OCI-LY1 (cell line): ENCODE data around the gene DNAAF5.
"Not testable (repeated sequence)": the region's sequence is repeated elsewhere in the genome, so short reads cannot be mapped to it uniquely, and the experiment has no call there.

Source experiments
- H2AFZ ChIP-seq: fragments of 200-600 bp; sonication (generic), shearing (Covaris generic); 2 replicates; pipeline ENCODE4 v1.6.0; 2014; ENCODE audit warnings: antibody characterized with exemption, mild to moderate bottlenecking, low read length
- H3F3A ChIP-seq: fragments of 200-600 bp; sonication (generic), shearing (Covaris generic); 2 replicates; pipeline ENCODE4 v1.6.0; 2014; ENCODE audit warnings: mild to moderate bottlenecking, antibody characterized with exemption, low read length, moderate library complexity; ENCODE audit not compliant: insufficient read depth
- H3K27ac ChIP-seq: fragments of 200-600 bp; sonication (generic); 2 replicates; pipeline ENCODE4 v1.5.1; 2014; ENCODE audit warnings: low read length, mixed run types, mild to moderate bottlenecking, low read depth; ENCODE audit not compliant: poor library complexity, severe bottlenecking
- H3K27me3 ChIP-seq: fragments of 200-600 bp; sonication (generic); 2 replicates; pipeline ENCODE4 v1.6.0; 2014; ENCODE audit warnings: antibody characterized with exemption, mild to moderate bottlenecking, low read length, moderate library complexity; ENCODE audit not compliant: insufficient read depth
- H3K36me3 ChIP-seq: fragments of 200-600 bp; sonication (generic); 2 replicates; pipeline ENCODE4 v1.6.1; 2014; ENCODE audit warnings: mild to moderate bottlenecking, antibody characterized with exemption, low read length, moderate library complexity, mixed read lengths; ENCODE audit not compliant: insufficient read depth
- H3K4me1 ChIP-seq: fragments of 200-600 bp; sonication (generic); 2 replicates; pipeline ENCODE4 v1.5.1; 2014; ENCODE audit warnings: mild to moderate bottlenecking, low read length, moderate library complexity; ENCODE audit not compliant: insufficient read depth, severe bottlenecking
- H3K4me2 ChIP-seq: fragments of 200-600 bp; sonication (generic), shearing (Covaris generic); 2 replicates; pipeline ENCODE4 v1.6.1; 2014; ENCODE audit warnings: low read length
- H3K4me3 ChIP-seq: fragments of 200-600 bp; sonication (generic); 2 replicates; pipeline ENCODE4 v1.5.1; 2014; ENCODE audit warnings: low read length, low read depth, mild to moderate bottlenecking, mixed read lengths; ENCODE audit not compliant: poor library complexity, severe bottlenecking
- H3K79me2 ChIP-seq: fragments of 200-600 bp; shearing (Covaris generic); 2 replicates; pipeline ENCODE4 v1.6.1; 2016; ENCODE audit warnings: mixed run types, low read length, mixed read lengths; ENCODE audit not compliant: insufficient read depth
- H3K9ac ChIP-seq: fragments of 200-600 bp; sonication (generic), shearing (Covaris generic); 2 replicates; pipeline ENCODE4 v1.6.1; 2014; ENCODE audit warnings: mild to moderate bottlenecking, low read length, mixed read lengths
- H3K9me2 ChIP-seq: fragments of 200-600 bp; sonication (generic), shearing (Covaris generic); 2 replicates; pipeline ENCODE4 v1.6.1; 2014; ENCODE audit warnings: low read depth, mild to moderate bottlenecking, low read length, mixed read lengths
- H3K9me3 ChIP-seq: fragments of 200-600 bp; shearing (Covaris generic); 2 replicates; pipeline ENCODE4 v1.6.1; 2014; ENCODE audit warnings: low read length, mixed read lengths
- H4K20me1 ChIP-seq: fragments of 200-600 bp; sonication (generic), shearing (Covaris generic); 2 replicates; pipeline ENCODE4 v1.6.0; 2016; ENCODE audit warnings: mild to moderate bottlenecking, low read length; ENCODE audit not compliant: insufficient read depth
- EZH2 ChIP-seq: fragments of 200-600 bp; sonication (generic), shearing (Covaris generic); IDR thresholded peaks from 2 replicates; pipeline ENCODE4 v1.8.0; 2017; ENCODE audit warnings: borderline replicate concordance, mixed run types, mild to moderate bottlenecking, antibody characterized with exemption, low read length, moderate library complexity, mixed read lengths
- TF ChIP-seq, protein P1 (sequence below): fragments of 200-600 bp; sonication (generic), shearing (Covaris generic); IDR thresholded peaks from 2 replicates; pipeline ENCODE4 v1.5.1; 2017; ENCODE audit warnings: mild to moderate bottlenecking, antibody characterized with exemption, low read length, moderate library complexity, mixed read lengths

The DNAAF5 gene

DNA sequence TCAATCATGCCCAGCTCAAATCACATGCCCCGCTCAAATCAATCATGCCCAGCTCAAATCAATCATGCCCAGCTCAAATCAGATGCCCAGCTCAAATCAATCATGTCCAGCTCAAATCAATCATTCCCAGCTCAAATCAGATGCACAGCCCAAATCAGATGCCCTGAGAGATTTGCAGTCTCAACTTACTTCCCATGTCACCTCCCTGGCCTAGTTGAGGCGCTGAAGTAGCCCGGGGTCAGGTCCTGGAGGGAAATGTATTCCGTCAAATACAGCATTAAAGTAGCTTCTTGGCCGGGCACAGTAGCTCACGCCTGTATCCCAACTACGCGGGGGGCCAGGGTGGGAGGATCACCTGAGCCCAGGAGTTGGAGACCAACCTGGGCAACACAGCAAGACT, 16.3 kb downstream of the DNAAF5 start:
- TF ChIP-seq EZH2, result no peak
- TF ChIP-seq, protein P1, sequence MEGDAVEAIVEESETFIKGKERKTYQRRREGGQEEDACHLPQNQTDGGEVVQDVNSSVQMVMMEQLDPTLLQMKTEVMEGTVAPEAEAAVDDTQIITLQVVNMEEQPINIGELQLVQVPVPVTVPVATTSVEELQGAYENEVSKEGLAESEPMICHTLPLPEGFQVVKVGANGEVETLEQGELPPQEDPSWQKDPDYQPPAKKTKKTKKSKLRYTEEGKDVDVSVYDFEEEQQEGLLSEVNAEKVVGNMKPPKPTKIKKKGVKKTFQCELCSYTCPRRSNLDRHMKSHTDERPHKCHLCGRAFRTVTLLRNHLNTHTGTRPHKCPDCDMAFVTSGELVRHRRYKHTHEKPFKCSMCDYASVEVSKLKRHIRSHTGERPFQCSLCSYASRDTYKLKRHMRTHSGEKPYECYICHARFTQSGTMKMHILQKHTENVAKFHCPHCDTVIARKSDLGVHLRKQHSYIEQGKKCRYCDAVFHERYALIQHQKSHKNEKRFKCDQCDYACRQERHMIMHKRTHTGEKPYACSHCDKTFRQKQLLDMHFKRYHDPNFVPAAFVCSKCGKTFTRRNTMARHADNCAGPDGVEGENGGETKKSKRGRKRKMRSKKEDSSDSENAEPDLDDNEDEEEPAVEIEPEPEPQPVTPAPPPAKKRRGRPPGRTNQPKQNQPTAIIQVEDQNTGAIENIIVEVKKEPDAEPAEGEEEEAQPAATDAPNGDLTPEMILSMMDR, result no peak
- H3F3A ChIP-seq, result no peaks in the 10 kb centered on the region
- peaks cover 43% of the 10 kb centered on the region for H3K36me3 ChIP-seq
- H3K4me1 ChIP-seq, result no peaks in the 10 kb centered on the region
- H3K79me2 ChIP-seq, result peaks cover 6% of the 10 kb centered on the region; the same call in 1 of the 2 replicates
- H3K4me3 ChIP-seq, result no peak overlapping the region
- H4K20me1 ChIP-seq, result no peaks in the 10 kb centered on the region
- H2AFZ ChIP-seq, result no peak overlapping the region
- H3K27ac ChIP-seq, result no peak overlapping the region
- no peaks in the 10 kb centered on the region for H3K9me3 ChIP-seq
- no peaks in the 10 kb centered on the region for H3K9me2 ChIP-seq
- no peak overlapping the region for H3K4me2 ChIP-seq
- no peaks in the 10 kb centered on the region for H3K27me3 ChIP-seq
- no peak overlapping the region for H3K9ac ChIP-seq

DNA sequence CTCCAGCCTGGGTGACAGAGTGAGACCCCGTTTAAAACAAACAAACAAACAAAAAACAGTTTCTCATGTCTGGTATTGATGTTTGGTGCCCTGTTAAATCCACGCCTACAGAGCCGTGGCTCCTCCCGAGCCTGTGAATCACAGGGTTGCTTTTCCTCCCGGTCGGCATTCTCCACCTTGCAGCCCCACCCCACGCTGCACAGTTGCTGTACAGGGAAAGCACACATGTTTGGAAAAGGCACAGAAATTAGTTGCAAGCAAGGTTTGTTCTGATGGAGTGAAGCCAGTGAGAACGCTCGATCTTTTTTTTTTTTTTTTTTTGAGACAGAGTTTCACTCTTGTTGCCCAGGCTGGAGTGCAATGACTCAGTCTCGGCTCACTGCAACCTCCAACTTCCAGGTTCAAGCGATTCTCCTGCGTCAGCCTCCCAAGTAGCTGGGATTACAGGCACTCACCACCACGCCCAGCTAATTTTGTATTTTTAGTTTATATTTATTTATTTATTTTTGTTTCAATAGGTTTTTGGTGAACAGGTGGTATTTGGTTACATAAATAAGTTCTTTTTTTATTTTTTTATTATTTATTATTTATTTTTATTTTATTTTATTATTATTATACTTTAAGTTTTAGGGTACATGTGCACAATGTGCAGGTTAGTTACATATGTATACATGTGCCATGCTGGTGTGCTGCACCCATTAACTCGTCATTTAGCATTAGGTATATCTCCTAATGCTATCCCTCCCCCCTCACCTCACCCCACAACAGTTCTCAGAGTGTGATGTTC, 17.0 kb downstream of the DNAAF5 start:
- not testable (repeated sequence) for H4K20me1 ChIP-seq, H3K27ac ChIP-seq, H3K4me3 ChIP-seq, H3K9me3 ChIP-seq, H3K9ac ChIP-seq, H3K79me2 ChIP-seq, H3K4me2 ChIP-seq, H3K9me2 ChIP-seq, H3K4me1 ChIP-seq, H3F3A ChIP-seq, H2AFZ ChIP-seq, H3K27me3 ChIP-seq
- H3K36me3 ChIP-seq, result peaks cover 44% of the 10 kb centered on the region

DNA sequence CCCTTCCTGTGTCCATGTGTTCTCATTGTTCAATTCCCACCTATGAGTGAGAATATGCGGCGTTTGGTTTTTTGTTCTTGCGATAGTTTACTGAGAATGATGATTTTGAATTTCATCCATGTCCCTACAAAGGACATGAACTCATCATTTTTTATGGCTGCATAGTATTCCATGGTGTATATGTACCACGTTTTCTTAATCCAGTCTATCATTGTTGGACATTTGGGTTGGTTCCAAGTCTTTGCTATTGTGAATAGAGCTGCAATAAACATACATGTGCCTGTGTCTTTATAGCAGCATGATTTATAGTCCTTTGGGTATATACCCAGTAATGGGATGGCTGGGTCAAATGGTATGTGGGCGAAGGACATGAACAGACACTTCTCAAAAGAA, 17.6 kb downstream of the DNAAF5 start:
- H3K27me3 ChIP-seq, H3K9me2 ChIP-seq, H3K4me3 ChIP-seq, H3F3A ChIP-seq, H3K4me1 ChIP-seq, H3K79me2 ChIP-seq, H3K4me2 ChIP-seq, H3K27ac ChIP-seq, H3K9me3 ChIP-seq, H4K20me1 ChIP-seq, H3K9ac ChIP-seq, H2AFZ ChIP-seq: not testable (repeated sequence)
- H3K36me3 ChIP-seq, result peaks cover 47% of the 10 kb centered on the region

DNA sequence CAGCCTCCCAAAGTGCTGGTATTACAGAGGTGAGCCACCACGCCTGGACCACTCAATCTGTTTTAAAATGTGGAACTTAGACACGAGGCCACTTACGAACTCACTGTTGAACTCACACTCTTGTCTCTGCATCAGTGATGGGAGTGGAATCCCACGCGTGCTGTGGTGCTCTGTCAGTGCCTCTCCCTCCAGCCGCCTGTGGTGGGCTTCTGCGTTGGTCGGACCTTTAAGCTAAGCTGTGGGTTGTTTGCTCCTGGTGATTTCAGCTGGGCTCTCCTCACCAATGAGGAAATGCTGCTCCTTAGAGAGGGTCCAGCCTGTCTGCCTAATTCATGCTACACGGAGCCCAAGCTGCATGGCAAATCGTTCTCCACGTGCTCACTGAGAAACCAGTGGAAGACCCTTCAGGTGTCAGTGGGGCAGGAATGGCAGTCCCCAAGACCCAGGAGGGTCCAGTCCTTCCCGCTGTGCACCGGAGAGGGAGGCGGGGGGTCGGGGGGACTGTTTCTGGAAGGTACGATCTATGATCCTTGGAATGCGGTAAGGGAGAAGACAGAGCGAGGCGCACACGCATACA, 18.4 kb downstream of the DNAAF5 start:
- Histone ChIP-seq H2AFZ (no peak overlapping the region), H4K20me1 (no peaks in the 10 kb centered on the region), H3K9ac (no peak overlapping the region), H3K9me2 (no peaks in the 10 kb centered on the region), H3K27ac (no peak overlapping the region), H3K79me2 (no peaks in the 10 kb centered on the region), H3K4me1 (no peaks in the 10 kb centered on the region), H3K4me3 (no peak overlapping the region), H3K27me3 (no peaks in the 10 kb centered on the region), H3F3A (no peaks in the 10 kb centered on the region), H3K9me3 (no peaks in the 10 kb centered on the region), H3K4me2 (no peak overlapping the region), H3K36me3 (peaks cover 52% of the 10 kb centered on the region)
- TF ChIP-seq EZH2, result no peak
- TF ChIP-seq, protein P1, result no peak
